Measurements from ENCODE around the gene HOXC6.

Gene HOXC6

GRCh38 chr12:54035568-54036264 lies 7.5 kb downstream of the HOXC6 start (continued):
- TF ChIP-seq, protein P1, sequence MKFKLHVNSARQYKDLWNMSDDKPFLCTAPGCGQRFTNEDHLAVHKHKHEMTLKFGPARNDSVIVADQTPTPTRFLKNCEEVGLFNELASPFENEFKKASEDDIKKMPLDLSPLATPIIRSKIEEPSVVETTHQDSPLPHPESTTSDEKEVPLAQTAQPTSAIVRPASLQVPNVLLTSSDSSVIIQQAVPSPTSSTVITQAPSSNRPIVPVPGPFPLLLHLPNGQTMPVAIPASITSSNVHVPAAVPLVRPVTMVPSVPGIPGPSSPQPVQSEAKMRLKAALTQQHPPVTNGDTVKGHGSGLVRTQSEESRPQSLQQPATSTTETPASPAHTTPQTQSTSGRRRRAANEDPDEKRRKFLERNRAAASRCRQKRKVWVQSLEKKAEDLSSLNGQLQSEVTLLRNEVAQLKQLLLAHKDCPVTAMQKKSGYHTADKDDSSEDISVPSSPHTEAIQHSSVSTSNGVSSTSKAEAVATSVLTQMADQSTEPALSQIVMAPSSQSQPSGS (tag by site-specific recombination; IDR thresholded peaks at IDR 0.05; ENCODE audit: low read depth) = no peak
- TF ChIP-seq ZNF138 (tag by site-specific recombination; IDR thresholded peaks at IDR 0.05; ENCODE audit: borderline replicate concordance) (no peak), ZBTB11 (tag by site-specific recombination; conservative IDR thresholded peaks at IDR 0.05; ENCODE audit: low read depth) (peak; percentile 44; the same call in 1 of the 2 replicates), CTCF (tag by site-specific recombination; IDR thresholded peaks at IDR 0.05) (peak; percentile 34; the same call in 1 of the 2 replicates), MYNN (tag by site-specific recombination; IDR thresholded peaks at IDR 0.05; ENCODE audit: borderline replicate concordance) (no peak), ZNF561 (tag by site-specific recombination; IDR thresholded peaks at IDR 0.05; ENCODE audit: borderline replicate concordance) (no peak), ZFP41 (tag by site-specific recombination; IDR thresholded peaks at IDR 0.05; ENCODE audit: borderline replicate concordance) (no peak), ZNF426 (tag by site-specific recombination; IDR thresholded peaks at IDR 0.05) (no peak), ZFP69B (tag by site-specific recombination; IDR thresholded peaks at IDR 0.05) (peak; percentile 33; the same call in 1 of the 2 replicates), WT1 (tag by site-specific recombination; IDR thresholded peaks at IDR 0.05) (peak; percentile 85), ZNF354C (tag by site-specific recombination; IDR thresholded peaks at IDR 0.05; ENCODE audit: borderline replicate concordance, low read depth) (no peak), OSR2 (tag by site-specific recombination; IDR thresholded peaks at IDR 0.05) (peak; percentile 44), ZNF175 (tag by site-specific recombination; IDR thresholded peaks at IDR 0.05) (no peak), ZNF48 (tag by site-specific recombination; IDR thresholded peaks at IDR 0.05) (no peak), ZBTB20 (tag by site-specific recombination; IDR thresholded peaks at IDR 0.05) (no peak), ZIC2 (tag by site-specific recombination; IDR thresholded peaks at IDR 0.05) (peak; percentile 61), ZNF132 (tag by site-specific recombination; IDR thresholded peaks at IDR 0.05; ENCODE audit: borderline replicate concordance) (no peak), TCF7L2 (IDR thresholded peaks at IDR 0.05; ENCODE audit: borderline replicate concordance, low read depth, low read length) (no peak), KLF16 (tag by site-specific recombination; IDR thresholded peaks at IDR 0.05) (no peak), ZSCAN30 (tag by site-specific recombination; IDR thresholded peaks at IDR 0.05) (peak; percentile 59; the same call in 1 of the 2 replicates)
- TF ChIP-seq, protein P2, sequence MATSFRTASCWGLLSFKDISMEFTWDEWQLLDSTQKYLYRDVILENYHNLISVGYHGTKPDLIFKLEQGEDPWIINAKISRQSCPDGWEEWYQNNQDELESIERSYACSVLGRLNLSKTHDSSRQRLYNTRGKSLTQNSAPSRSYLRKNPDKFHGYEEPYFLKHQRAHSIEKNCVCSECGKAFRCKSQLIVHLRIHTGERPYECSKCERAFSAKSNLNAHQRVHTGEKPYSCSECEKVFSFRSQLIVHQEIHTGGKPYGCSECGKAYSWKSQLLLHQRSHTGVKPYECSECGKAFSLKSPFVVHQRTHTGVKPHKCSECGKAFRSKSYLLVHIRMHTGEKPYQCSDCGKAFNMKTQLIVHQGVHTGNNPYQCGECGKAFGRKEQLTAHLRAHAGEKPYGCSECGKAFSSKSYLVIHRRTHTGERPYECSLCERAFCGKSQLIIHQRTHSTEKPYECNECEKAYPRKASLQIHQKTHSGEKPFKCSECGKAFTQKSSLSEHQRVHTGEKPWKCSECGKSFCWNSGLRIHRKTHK (tag by site-specific recombination; IDR thresholded peaks at IDR 0.05) = no peak
- TF ChIP-seq, protein P3, sequence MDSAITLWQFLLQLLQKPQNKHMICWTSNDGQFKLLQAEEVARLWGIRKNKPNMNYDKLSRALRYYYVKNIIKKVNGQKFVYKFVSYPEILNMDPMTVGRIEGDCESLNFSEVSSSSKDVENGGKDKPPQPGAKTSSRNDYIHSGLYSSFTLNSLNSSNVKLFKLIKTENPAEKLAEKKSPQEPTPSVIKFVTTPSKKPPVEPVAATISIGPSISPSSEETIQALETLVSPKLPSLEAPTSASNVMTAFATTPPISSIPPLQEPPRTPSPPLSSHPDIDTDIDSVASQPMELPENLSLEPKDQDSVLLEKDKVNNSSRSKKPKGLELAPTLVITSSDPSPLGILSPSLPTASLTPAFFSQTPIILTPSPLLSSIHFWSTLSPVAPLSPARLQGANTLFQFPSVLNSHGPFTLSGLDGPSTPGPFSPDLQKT (IDR thresholded peaks at IDR 0.05; ENCODE audit: borderline replicate concordance, low read depth, low read length) = no peak
- TF ChIP-seq, protein P4, sequence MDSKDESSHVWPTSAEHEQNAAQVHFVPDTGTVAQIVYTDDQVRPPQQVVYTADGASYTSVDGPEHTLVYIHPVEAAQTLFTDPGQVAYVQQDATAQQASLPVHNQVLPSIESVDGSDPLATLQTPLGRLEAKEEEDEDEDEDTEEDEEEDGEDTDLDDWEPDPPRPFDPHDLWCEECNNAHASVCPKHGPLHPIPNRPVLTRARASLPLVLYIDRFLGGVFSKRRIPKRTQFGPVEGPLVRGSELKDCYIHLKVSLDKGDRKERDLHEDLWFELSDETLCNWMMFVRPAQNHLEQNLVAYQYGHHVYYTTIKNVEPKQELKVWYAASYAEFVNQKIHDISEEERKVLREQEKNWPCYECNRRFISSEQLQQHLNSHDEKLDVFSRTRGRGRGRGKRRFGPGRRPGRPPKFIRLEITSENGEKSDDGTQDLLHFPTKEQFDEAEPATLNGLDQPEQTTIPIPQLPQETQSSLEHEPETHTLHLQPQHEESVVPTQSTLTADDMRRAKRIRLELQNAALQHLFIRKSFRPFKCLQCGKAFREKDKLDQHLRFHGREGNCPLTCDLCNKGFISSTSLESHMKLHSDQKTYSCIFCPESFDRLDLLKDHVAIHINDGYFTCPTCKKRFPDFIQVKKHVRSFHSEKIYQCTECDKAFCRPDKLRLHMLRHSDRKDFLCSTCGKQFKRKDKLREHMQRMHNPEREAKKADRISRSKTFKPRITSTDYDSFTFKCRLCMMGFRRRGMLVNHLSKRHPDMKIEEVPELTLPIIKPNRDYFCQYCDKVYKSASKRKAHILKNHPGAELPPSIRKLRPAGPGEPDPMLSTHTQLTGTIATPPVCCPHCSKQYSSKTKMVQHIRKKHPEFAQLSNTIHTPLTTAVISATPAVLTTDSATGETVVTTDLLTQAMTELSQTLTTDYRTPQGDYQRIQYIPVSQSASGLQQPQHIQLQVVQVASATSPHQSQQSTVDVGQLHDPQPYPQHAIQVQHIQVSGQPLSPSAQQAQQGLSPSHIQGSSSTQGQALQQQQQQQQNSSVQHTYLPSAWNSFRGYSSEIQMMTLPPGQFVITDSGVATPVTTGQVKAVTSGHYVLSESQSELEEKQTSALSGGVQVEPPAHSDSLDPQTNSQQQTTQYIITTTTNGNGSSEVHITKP (tag by site-specific recombination; IDR thresholded peaks at IDR 0.05) = peak; percentile 58
- TF ChIP-seq, protein P5, sequence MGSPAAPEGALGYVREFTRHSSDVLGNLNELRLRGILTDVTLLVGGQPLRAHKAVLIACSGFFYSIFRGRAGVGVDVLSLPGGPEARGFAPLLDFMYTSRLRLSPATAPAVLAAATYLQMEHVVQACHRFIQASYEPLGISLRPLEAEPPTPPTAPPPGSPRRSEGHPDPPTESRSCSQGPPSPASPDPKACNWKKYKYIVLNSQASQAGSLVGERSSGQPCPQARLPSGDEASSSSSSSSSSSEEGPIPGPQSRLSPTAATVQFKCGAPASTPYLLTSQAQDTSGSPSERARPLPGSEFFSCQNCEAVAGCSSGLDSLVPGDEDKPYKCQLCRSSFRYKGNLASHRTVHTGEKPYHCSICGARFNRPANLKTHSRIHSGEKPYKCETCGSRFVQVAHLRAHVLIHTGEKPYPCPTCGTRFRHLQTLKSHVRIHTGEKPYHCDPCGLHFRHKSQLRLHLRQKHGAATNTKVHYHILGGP (tag by site-specific recombination; IDR thresholded peaks at IDR 0.05) = no peak
